ENCODE measurements around the gene ZNF256. TPM values are rescaled to one million over a fixed set of nuclear protein-coding genes. Genes with fewer than 3 reads are reported as not detected.
A peak's percentile ranks its signal among the peaks of the same experiment; 100 is the strongest.

ZNF256 gene
- 3.9 TPM for polyA plus RNA-seq (2012; ENCODE audit: missing spikeins)

DNA sequence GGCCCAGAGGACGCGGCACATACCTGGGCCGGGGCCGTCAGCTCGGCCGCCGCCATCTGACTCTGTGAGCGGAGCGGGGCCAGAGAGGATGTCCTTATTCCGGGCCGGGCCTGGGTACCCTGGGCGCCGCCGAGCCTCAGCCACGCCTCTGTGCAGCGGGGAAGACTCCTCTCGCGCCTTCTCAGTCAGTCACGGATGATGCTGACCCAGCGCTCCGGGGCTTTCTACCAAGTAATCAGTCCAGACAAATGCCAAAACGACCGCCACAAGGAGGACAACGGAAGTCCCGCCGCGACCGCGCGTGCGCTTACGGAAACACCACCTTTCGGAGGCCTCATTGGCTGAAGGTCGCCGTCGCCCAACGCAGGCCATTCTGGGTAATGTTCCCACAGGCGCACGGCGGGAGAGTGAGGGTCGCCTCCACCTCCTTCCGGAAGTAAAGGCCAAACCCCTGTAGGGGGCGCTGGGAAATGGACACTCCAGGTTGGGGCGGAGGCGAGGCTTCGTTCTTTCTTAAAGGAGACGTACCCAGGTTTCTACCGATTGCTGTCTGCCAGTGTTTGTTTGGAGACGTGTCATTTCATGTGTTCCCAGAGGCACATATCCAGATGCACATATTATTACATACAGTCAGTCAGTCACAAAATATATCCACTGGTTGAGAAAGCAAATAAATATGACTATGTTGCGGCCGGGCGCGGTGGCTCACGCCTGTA is at the start of gene ZNF256:
Gene ZNF256 (minus strand): TSS at position 288 of the 716 bp plus-strand sequence. CDS start 232 bp downstream, at position 56.
- peak; percentile 67 for FAIRE-seq
- TF ChIP-seq POLR2AphosphoS5 (IDR thresholded peaks at IDR 0.05; ENCODE audit: low read depth, low read length) (peak; percentile 70), POLR2A (IDR thresholded peaks at IDR 0.05; ENCODE audit: low read depth, low read length) (peak; percentile 69; the same call in 1 of the 2 replicates), TAF1 (IDR thresholded peaks at IDR 0.05; ENCODE audit: borderline replicate concordance, low read depth, low read length) (no peak)
- peak; percentile 77 for DNase-seq (ENCODE audit: insufficient read length)

DNA sequence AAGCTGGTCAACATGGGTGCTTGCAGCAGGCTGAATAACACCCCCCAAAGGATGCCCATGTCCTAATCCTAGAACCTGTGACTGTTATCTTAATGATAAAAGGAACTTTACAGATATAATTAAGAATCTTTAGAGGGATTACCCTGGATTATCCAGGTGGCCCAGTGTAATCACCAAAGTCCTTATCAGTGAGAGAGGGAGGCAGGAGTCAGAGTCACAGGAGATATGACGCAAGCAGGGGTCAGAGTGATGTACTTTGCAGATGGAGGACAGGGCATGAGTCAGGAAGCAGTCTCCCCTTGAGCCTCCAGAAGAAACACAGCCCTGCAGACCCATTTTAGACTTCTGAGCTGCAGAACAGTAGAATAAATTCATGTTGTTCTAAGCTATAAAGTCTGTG is 45.3 kb upstream of the ZNF256 start:
- TF ChIP-seq POLR2AphosphoS5 (IDR thresholded peaks at IDR 0.05; ENCODE audit: low read depth, low read length) (no peak), POLR2A (IDR thresholded peaks at IDR 0.05; ENCODE audit: low read depth, low read length) (no peak), TAF1 (IDR thresholded peaks at IDR 0.05; ENCODE audit: borderline replicate concordance, low read depth, low read length) (no peak)
- DNase-seq (ENCODE audit: insufficient read length) (no peak), FAIRE-seq (no peak)

DNA sequence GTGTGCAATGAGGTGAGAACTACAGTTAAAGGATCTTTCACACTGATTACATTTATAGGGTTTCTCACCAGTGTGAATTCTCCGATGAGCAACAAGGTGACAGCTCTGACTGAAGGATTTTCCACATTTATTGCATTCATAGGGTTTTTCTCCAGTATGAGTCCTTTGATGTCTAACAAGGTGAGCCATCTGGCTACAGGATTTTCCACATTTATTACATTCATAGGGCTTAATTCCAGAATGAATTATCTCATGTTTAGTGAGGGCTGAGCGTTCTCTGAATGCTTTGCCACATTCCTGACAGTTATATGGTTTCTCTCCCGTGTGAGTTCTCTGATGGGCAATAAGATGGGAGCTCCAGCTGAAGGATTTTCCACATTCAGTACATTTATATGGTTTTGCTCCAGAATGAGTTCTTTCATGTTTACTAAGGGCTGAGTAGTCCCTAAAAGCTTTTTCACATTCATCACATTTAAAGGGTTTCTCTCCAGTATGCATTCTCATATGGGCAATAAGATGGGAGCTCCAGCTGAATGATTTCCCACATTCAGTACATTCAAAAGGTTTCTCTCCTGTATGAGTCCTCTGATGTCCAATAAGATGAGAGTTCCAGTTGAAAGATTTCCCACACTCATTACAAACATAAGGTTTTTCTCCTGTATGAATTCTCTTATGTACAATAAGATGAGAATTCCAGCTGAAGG is 31.2 kb upstream of the ZNF256 start:
- TF ChIP-seq TAF1 (IDR thresholded peaks at IDR 0.05; ENCODE audit: borderline replicate concordance, low read depth, low read length) = no peak
- no peak for TF ChIP-seq POLR2A (IDR thresholded peaks at IDR 0.05; ENCODE audit: low read depth, low read length)
- TF ChIP-seq POLR2AphosphoS5 (IDR thresholded peaks at IDR 0.05; ENCODE audit: low read depth, low read length) = no peak
- FAIRE-seq (no peak), DNase-seq (ENCODE audit: insufficient read length) (no peak)

DNA sequence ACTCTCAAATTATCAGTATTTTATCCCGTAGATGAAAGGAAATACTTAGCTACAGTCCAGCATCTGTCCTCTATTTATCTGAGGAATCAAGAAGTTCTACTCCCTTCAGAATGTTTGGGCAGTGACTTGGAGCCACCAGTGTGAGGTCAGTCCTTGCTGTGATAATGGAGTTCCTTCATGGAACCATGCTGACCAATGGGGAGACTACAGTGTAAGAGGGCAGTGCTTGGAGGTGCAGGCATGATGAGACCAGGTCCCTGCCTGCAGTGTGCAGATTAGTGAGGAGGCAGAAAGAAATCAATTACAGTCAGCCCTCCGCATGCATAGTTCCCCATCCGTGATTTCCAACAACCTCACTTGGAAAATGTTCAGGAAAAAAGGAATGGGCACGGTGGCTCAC is 26.9 kb upstream of the ZNF256 start, which contains the start of gene C19orf18:
Gene C19orf18 (minus strand): TSS at position 101 of the 400 bp plus-strand sequence. CDS start 102 bp downstream, outside the sequence.
- DNase-seq (ENCODE audit: insufficient read length) = no peak
- TF ChIP-seq POLR2AphosphoS5 (IDR thresholded peaks at IDR 0.05; ENCODE audit: low read depth, low read length) (no peak), POLR2A (IDR thresholded peaks at IDR 0.05; ENCODE audit: low read depth, low read length) (no peak), TAF1 (IDR thresholded peaks at IDR 0.05; ENCODE audit: borderline replicate concordance, low read depth, low read length) (no peak)
- FAIRE-seq = no peak

DNA sequence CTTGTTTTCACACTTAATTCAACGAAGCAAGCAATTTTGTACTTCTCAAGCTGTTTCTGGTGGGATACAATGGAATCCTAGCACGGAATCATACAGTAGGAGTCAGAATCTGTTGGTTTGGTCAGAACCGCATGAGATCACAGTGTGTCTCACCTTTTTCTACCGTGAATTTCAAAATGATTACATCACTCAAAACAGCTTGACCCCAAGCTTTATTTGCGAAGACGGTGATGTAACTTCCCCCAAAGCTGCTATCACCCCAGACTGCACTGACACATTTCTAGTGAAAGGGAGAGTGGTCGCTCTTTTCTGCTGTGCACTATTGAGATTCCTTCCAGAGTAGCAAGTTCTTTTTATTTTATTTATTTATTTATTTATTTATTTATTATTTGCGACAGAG is 17.3 kb upstream of the ZNF256 start:
- no peak for TF ChIP-seq TAF1 (IDR thresholded peaks at IDR 0.05; ENCODE audit: borderline replicate concordance, low read depth, low read length)
- TF ChIP-seq POLR2AphosphoS5 (IDR thresholded peaks at IDR 0.05; ENCODE audit: low read depth, low read length) = no peak
- no peak for TF ChIP-seq POLR2A (IDR thresholded peaks at IDR 0.05; ENCODE audit: low read depth, low read length)
- DNase-seq (ENCODE audit: insufficient read length) = no peak
- no peak for FAIRE-seq

DNA sequence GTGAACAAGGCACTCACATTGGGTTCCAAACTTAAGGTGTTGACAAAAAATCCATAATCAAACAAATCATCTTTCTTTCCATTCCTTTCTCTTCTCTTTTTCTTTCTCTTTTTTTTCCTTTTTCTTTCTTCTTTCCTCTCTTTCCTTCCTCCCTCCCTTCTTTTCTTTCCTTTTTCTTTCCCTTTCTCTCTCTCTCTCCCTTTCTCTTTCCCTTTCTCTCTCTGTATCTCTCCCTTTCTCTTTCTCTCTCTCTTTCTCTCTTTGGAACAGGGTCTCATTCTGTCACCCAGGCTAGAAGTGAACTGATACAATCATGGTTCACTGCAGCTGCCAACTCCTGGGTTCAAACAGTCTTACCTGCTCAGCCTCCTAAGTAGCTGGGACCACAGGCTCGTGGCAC is 14.3 kb upstream of the ZNF256 start:
- TF ChIP-seq TAF1 (IDR thresholded peaks at IDR 0.05; ENCODE audit: borderline replicate concordance, low read depth, low read length) (no peak), POLR2A (IDR thresholded peaks at IDR 0.05; ENCODE audit: low read depth, low read length) (no peak), POLR2AphosphoS5 (IDR thresholded peaks at IDR 0.05; ENCODE audit: low read depth, low read length) (no peak)
- no peak for FAIRE-seq
- DNase-seq (ENCODE audit: insufficient read length) = no peak

DNA sequence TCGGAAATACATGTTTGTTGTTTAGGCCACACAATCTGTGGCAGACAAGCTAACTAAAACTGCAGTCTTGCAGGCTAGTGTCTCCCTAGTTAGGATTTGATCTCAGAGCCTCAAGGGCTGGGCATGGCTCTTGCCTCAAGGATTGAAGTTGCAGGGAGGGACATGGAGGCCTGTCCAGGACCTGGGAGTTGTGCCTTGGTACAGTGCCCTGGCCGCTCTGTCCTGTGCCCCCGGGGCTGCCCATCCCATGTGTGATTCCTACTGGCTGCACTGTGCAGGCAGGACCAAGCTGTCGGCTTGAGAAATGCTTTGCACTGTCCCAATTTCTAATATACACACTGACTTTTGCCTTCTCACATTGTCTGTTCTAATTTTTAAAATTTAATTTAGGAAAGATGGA is 7.5 kb upstream of the ZNF256 start:
- no peak for DNase-seq (ENCODE audit: insufficient read length)
- FAIRE-seq = no peak
- no peak for TF ChIP-seq TAF1 (IDR thresholded peaks at IDR 0.05; ENCODE audit: borderline replicate concordance, low read depth, low read length)

DNA sequence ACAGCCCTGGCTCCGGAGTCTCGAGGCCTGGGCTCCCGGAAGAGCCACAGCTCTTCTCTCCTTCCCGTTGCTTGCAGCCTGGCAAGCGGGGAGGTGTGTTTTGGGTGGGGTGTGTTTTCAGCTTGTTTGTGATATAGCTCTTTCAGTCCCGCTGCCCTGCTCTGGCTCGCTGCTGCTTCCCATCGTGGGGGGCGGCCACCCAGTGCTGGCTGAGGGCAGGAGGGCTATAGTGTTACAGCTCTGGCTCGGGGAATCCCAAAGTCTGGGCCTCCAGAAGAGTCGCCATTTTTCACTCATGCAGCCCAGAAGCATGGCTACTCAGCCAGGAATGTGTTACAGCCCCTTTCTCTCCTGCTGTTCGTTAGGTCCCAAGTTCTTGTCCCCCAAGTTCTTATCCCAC is 2.2 kb upstream of the ZNF256 start:
- DNase-seq (ENCODE audit: insufficient read length) = no peak
- FAIRE-seq = no peak
- TF ChIP-seq POLR2A (IDR thresholded peaks at IDR 0.05; ENCODE audit: low read depth, low read length) = no peak
- no peak for TF ChIP-seq TAF1 (IDR thresholded peaks at IDR 0.05; ENCODE audit: borderline replicate concordance, low read depth, low read length)
- TF ChIP-seq POLR2AphosphoS5 (IDR thresholded peaks at IDR 0.05; ENCODE audit: low read depth, low read length) = no peak

DNA sequence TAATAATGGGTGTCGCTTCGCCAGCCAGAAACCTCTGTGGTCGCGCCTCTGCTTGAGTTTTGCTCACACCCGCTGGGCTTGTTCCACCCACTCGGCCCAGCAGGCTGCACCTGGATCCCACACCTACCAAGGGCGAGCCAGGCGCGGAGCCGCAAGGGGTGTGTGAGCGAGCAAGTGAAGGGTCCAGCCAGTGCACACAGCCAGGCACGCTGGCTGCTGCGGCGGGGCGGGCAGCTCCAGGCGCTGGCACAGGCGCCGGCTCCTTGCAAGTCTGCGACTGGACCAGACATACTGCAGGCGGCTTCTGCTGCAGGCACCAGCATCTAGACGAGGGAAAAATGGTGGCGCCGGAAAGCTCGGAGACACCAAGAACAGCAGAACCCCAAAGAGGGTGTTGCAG is 1.8 kb upstream of the ZNF256 start:
- FAIRE-seq (no peak), DNase-seq (ENCODE audit: insufficient read length) (no peak)
- no peak for TF ChIP-seq POLR2AphosphoS5 (IDR thresholded peaks at IDR 0.05; ENCODE audit: low read depth, low read length)
- TF ChIP-seq TAF1 (IDR thresholded peaks at IDR 0.05; ENCODE audit: borderline replicate concordance, low read depth, low read length) = no peak
- no peak for TF ChIP-seq POLR2A (IDR thresholded peaks at IDR 0.05; ENCODE audit: low read depth, low read length)

DNA sequence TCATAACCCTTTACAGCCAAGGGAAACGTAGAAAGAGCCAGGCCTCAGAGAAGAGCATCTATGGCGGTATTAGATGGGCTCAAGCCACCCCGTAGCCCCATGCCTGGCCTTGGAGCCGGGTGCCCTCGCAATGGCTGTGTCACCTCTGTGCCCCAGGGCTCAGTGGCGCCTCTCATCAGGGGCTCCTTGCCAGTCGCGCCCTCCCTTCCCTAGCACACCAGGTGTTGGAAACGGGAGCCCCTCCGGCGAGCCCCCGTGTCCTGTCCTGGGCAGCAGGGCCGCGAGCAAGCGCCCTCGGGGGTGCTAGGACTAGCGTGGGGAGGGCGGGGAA is 453 bp downstream of the ZNF256 start:
- FAIRE-seq = no peak
- TF ChIP-seq TAF1 (IDR thresholded peaks at IDR 0.05; ENCODE audit: borderline replicate concordance, low read depth, low read length) (no peak), POLR2A (IDR thresholded peaks at IDR 0.05; ENCODE audit: low read depth, low read length) (no peak)
- DNase-seq (ENCODE audit: insufficient read length) = no peak

DNA sequence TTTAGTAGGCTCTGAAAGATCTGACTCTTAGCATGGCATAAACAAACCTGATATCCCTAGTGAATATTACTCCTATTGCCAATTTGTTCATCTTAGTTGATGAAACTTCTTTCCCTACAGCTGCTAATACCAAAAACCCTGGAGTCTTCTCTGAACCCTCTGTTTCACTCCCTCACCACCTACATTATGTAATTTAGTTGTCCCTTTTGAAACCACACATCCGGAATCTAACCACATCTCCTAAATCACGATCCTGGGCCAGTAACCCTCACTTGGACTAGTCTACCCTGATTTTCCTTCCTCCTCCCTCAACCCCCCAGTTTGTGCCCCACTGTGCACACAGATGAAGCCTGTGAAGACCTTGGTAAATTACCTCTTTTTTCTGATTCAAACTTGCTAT is 1.2 kb downstream of the ZNF256 start:
- no peak for DNase-seq (ENCODE audit: insufficient read length)
- no peak for FAIRE-seq

DNA sequence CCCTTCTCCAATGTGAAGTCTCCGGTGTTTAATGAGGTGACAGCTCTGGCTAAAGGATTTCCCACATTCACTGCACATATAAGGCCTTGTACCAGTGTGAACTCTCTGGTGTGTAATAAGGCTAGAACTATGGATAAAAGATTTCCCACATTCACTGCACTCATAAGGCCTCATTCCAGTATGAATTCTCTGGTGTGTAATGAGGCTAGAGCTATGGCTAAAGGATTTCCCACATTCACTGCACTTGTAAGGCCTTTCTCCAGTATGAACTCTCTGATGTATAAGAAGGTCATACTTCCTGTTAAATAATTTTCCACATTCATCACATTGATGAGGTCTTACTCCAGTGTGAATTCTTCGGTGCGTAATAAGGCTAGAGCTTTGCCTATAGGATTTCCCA is 5.9 kb downstream of the ZNF256 start:
- no peak for DNase-seq (ENCODE audit: insufficient read length)
- FAIRE-seq = no peak
- TF ChIP-seq POLR2AphosphoS5 (IDR thresholded peaks at IDR 0.05; ENCODE audit: low read depth, low read length) = no peak
- no peak for TF ChIP-seq POLR2A (IDR thresholded peaks at IDR 0.05; ENCODE audit: low read depth, low read length)
- no peak for TF ChIP-seq TAF1 (IDR thresholded peaks at IDR 0.05; ENCODE audit: borderline replicate concordance, low read depth, low read length)

More for the DNA sequence above, 1.2 kb downstream of the ZNF256 start:
- no peak for TF ChIP-seq POLR2AphosphoS5 (IDR thresholded peaks at IDR 0.05; ENCODE audit: low read depth, low read length)
- TF ChIP-seq TAF1 (IDR thresholded peaks at IDR 0.05; ENCODE audit: borderline replicate concordance, low read depth, low read length) = no peak
- no peak for TF ChIP-seq POLR2A (IDR thresholded peaks at IDR 0.05; ENCODE audit: low read depth, low read length)
